ENCODE results near the gene PLIN4. TPM values are rescaled to one million over a fixed set of nuclear protein-coding genes. Genes with fewer than 3 reads are reported as not detected.
A peak's percentile ranks its signal among the peaks of the same experiment; 100 is the strongest.

The PLIN4 gene
- total RNA-seq, 1 donor from 2014 or later, result 239 TPM

- intact Hi-C loops (cut with DNase I), result no loop called here
- no peak for ATAC-seq (ENCODE audit: poor library complexity)
- no peak for DNase-seq
Observed at GRCh38 chr19:4513248-4513647, 5.0 kb downstream of the PLIN4 start.

GRCh38 chr19:4512070-4512469 lies 6.2 kb downstream of the PLIN4 start:
- ATAC-seq (ENCODE audit: poor library complexity) (peak; percentile 2), DNase-seq (no peak)
- intact Hi-C loops (cut with DNase I), result no loop called here

GRCh38 chr19:4511300-4512054 lies 6.8 kb downstream of the PLIN4 start:
- ATAC-seq (ENCODE audit: poor library complexity) (peak; percentile 17), DNase-seq (no peak)
- intact Hi-C loops (cut with DNase I), result no loop called here

GRCh38 chr19:4510435-4511255 lies 7.6 kb downstream of the PLIN4 start:
- ATAC-seq (ENCODE audit: poor library complexity) (peak; percentile 8), DNase-seq (peak; percentile 33)
- intact Hi-C loops (cut with DNase I), result no loop called here

- DNase-seq (peak; percentile 55), ATAC-seq (ENCODE audit: poor library complexity) (no peak)
- intact Hi-C loops (cut with DNase I), result no loop called here
Observed at GRCh38 chr19:4508698-4509097, 9.6 kb downstream of the PLIN4 start.

GRCh38 chr19:4507804-4508203 lies 10.5 kb downstream of the PLIN4 start:
- ATAC-seq (ENCODE audit: poor library complexity) (no peak), DNase-seq (peak; percentile 35)
- intact Hi-C loops (cut with DNase I), result no loop called here

- ATAC-seq (ENCODE audit: poor library complexity), result no peak
- DNase-seq, result peak; percentile 36
- intact Hi-C loops (cut with DNase I), result no loop called here
Observed at GRCh38 chr19:4507150-4507452, 11.2 kb downstream of the PLIN4 start.

GRCh38 chr19:4506449-4507149 lies 11.7 kb downstream of the PLIN4 start:
- intact Hi-C loops (cut with DNase I), result no loop called here
- ATAC-seq (ENCODE audit: poor library complexity) (no peak), DNase-seq (peak; percentile 30)

GRCh38 chr19:4505570-4506448 lies 12.5 kb downstream of the PLIN4 start:
- no peak for ATAC-seq (ENCODE audit: poor library complexity)
- peak; percentile 35 for DNase-seq
- intact Hi-C loops (cut with DNase I), result no loop called here

GRCh38 chr19:4504891-4505569 lies 13.3 kb downstream of the PLIN4 start:
- peak; percentile 38 for DNase-seq
- ATAC-seq (ENCODE audit: poor library complexity), result no peak
- intact Hi-C loops (cut with DNase I), result no loop called here

- intact Hi-C loops (cut with DNase I), result no loop called here
- peak; percentile 1 for ATAC-seq (ENCODE audit: poor library complexity)
- DNase-seq, result peak; percentile 36
Observed at GRCh38 chr19:4504297-4504701, 14.0 kb downstream of the PLIN4 start.

- DNase-seq, result no peak
- ATAC-seq (ENCODE audit: poor library complexity), result no peak
- intact Hi-C loops (cut with DNase I), result no loop called here
Observed at GRCh38 chr19:4503825-4504170, 14.5 kb downstream of the PLIN4 start.

GRCh38 chr19:4503132-4503824 lies 15.0 kb downstream of the PLIN4 start:
- intact Hi-C loops (cut with DNase I), result no loop called here
- DNase-seq (peak; percentile 37), ATAC-seq (ENCODE audit: poor library complexity) (no peak)

GRCh38 chr19:4502282-4503131 lies 15.8 kb downstream of the PLIN4 start:
- ATAC-seq (ENCODE audit: poor library complexity) (peak; percentile 3), DNase-seq (peak; percentile 37)
- intact Hi-C loops (cut with DNase I), result no loop called here

GRCh38 chr19:4501691-4502090 lies 16.6 kb downstream of the PLIN4 start:
- peak; percentile 2 for ATAC-seq (ENCODE audit: poor library complexity)
- DNase-seq, result peak; percentile 36
- intact Hi-C loops (cut with DNase I), result no loop called here

GRCh38 chr19:4500841-4501591 lies 17.3 kb downstream of the PLIN4 start:
- peak; percentile 3 for ATAC-seq (ENCODE audit: poor library complexity)
- intact Hi-C loops (cut with DNase I), result no loop called here
- peak; percentile 36 for DNase-seq
